Measurements from ENCODE around the gene SCGB1D2.
"Not testable (repeated sequence)": the region's sequence is repeated elsewhere in the genome, so short reads cannot be mapped to it uniquely, and the experiment has no call there.

Gene SCGB1D2

GRCh38 chr11:62242021-62242420 lies at the start of gene SCGB1D2:
SCGB1D2 (plus strand) TSS chr11:62242239; CDS start chr11:62242308, 69 bp downstream.
- in situ Hi-C loops (cut with HindIII; ENCODE audit: low sequenced_read_pairs): no loop called here
- no peak within 1 kb of the TSS for H3K4me3 ChIP-seq (ENCODE audit: low read depth, low read length)
- no peak for TF ChIP-seq CTCF (IDR thresholded peaks at IDR 0.05; ENCODE audit: low read depth, low read length, missing control alignments)
- DNase-seq (ENCODE audit: low read depth): no peak

GRCh38 chr11:62193952-62194351 lies 48.1 kb upstream of the SCGB1D2 start:
- no peak overlapping the region for H3K4me3 ChIP-seq (ENCODE audit: low read depth, low read length)
- no peak for TF ChIP-seq CTCF (IDR thresholded peaks at IDR 0.05; ENCODE audit: low read depth, low read length, missing control alignments)
- no peak for DNase-seq (ENCODE audit: low read depth)
- in situ Hi-C loops (cut with HindIII; ENCODE audit: low sequenced_read_pairs): loop anchor here (10.0 kb wide), 1 partner anchor 171 kb away; no protein-coding TSS in a partner anchor

- in situ Hi-C loops (cut with HindIII; ENCODE audit: low sequenced_read_pairs): loop anchor here (5.0 to 10.0 kb wide), 2 partner anchors 33 to 170 kb away; no protein-coding TSS in a partner anchor
- DNase-seq (ENCODE audit: low read depth); H3K4me3 ChIP-seq (ENCODE audit: low read depth, low read length): not testable (repeated sequence)
These were observed 47.0 kb upstream of the SCGB1D2 start for GRCh38 chr11:62195010-62195409.

- no peak overlapping the region for H3K4me3 ChIP-seq (ENCODE audit: low read depth, low read length)
- no peak for DNase-seq (ENCODE audit: low read depth)
- no peak for TF ChIP-seq CTCF (IDR thresholded peaks at IDR 0.05; ENCODE audit: low read depth, low read length, missing control alignments)
- in situ Hi-C loops (cut with HindIII; ENCODE audit: low sequenced_read_pairs): loop anchor here (5.0 to 10.0 kb wide), 2 partner anchors 34 to 169 kb away; no protein-coding TSS in a partner anchor
These were observed 46.1 kb upstream of the SCGB1D2 start for GRCh38 chr11:62195945-62196344.

GRCh38 chr11:62197400-62197799 lies 44.6 kb upstream of the SCGB1D2 start:
- H3K4me3 ChIP-seq (ENCODE audit: low read depth, low read length); DNase-seq (ENCODE audit: low read depth): not testable (repeated sequence)
- in situ Hi-C loops (cut with HindIII; ENCODE audit: low sequenced_read_pairs): loop anchor here (5.0 to 10.0 kb wide), 2 partner anchors 35 to 167 kb away; no protein-coding TSS in a partner anchor

GRCh38 chr11:62201376-62201775 lies 40.7 kb upstream of the SCGB1D2 start:
- in situ Hi-C loops (cut with HindIII; ENCODE audit: low sequenced_read_pairs): no loop called here
- no peak for DNase-seq (ENCODE audit: low read depth)
- TF ChIP-seq CTCF (IDR thresholded peaks at IDR 0.05; ENCODE audit: low read depth, low read length, missing control alignments): no peak

GRCh38 chr11:62202910-62203309 lies 39.1 kb upstream of the SCGB1D2 start:
- TF ChIP-seq CTCF (IDR thresholded peaks at IDR 0.05; ENCODE audit: low read depth, low read length, missing control alignments): no peak
- no peak overlapping the region for H3K4me3 ChIP-seq (ENCODE audit: low read depth, low read length)
- in situ Hi-C loops (cut with HindIII; ENCODE audit: low sequenced_read_pairs): no loop called here
- no peak for DNase-seq (ENCODE audit: low read depth)

More at GRCh38 chr11:62201376-62201775, 40.7 kb upstream of the SCGB1D2 start:
- no peak overlapping the region for H3K4me3 ChIP-seq (ENCODE audit: low read depth, low read length)

GRCh38 chr11:62204430-62204829 lies 37.6 kb upstream of the SCGB1D2 start:
- DNase-seq (ENCODE audit: low read depth): no peak
- in situ Hi-C loops (cut with HindIII; ENCODE audit: low sequenced_read_pairs): no loop called here
- H3K4me3 ChIP-seq (ENCODE audit: low read depth, low read length): no peak overlapping the region

More at GRCh38 chr11:62204430-62204829, 37.6 kb upstream of the SCGB1D2 start:
- no peak for TF ChIP-seq CTCF (IDR thresholded peaks at IDR 0.05; ENCODE audit: low read depth, low read length, missing control alignments)

Data from astrocyte of the cerebellum (primary cell).